SK-N-SH (cell line): ENCODE measurements around the gene TBC1D5. TPM values are rescaled to one million over a fixed set of nuclear protein-coding genes. Genes with fewer than 3 reads are reported as not detected.

ENCODE experiments used
- CTCF ChIA-PET: fragments of 300-600, 350-600 bp; formaldehyde crosslinking; extraction: SDS; loops from one replicate; lab custom pipeline; 2021; lab: Yijun Ruan, JAX
- POLR2A ChIA-PET: fragments of 350-600 bp; sonication (Branson Sonifier 250); formaldehyde crosslinking; extraction: SDS; loops from one replicate; lab custom pipeline; 2020; ENCODE audit warnings: antibody characterized with exemption, inconsistent platforms; lab: Yijun Ruan, JAX
- DNase-seq: peaks from one replicate; pipeline ENCODE4 v3.0.0; 2012
- H2AFZ ChIP-seq: fragments of 200-600 bp; sonication (generic); 2 replicates; pipeline ENCODE4 v1.8.1; 2016; ENCODE audit warnings: antibody characterized with exemption, mild to moderate bottlenecking, low read depth
- H3F3A ChIP-seq: fragments of 200-600 bp; sonication (generic); replicated peaks from 2 replicates; pipeline ENCODE3; 2016; ENCODE audit warnings: antibody characterized with exemption, mild to moderate bottlenecking; ENCODE audit not compliant: insufficient read depth
- H3K27ac ChIP-seq, 2 experiments: fragments of 200-500 bp in 1 of 2; fragments of 200-600 bp in 1 of 2; sonication (Bioruptor generic) in 1 of 2; sonication (generic), shearing (Covaris generic) in 1 of 2; 2 replicates each; pipeline versions ENCODE4 v1.5.1 to v1.6.1; 2014 to 2016; ENCODE audit warnings: low read depth in 2 of 2, inconsistent platforms in 1 of 2, low read length in 1 of 2, mild to moderate bottlenecking in 1 of 2, mixed read lengths in 1 of 2
- H3K27me3 ChIP-seq: fragments of 200-600 bp; sonication (generic), shearing (Covaris generic); 2 replicates; pipeline ENCODE4 v1.6.1; 2016; ENCODE audit warnings: mixed run types; ENCODE audit not compliant: insufficient read depth
- H3K36me3 ChIP-seq, 2 experiments: fragments of 200-500 bp in 1 of 2; fragments of 200-600 bp in 1 of 2; sonication (Bioruptor generic) in 1 of 2; sonication (generic) in 1 of 2; replicated peaks in 1 of 2; 2 replicates each; pipeline versions ENCODE3 to v1.5.1; 2014 to 2016; ENCODE audit warnings: low read length in 1 of 2, mild to moderate bottlenecking in 1 of 2; ENCODE audit not compliant: insufficient read depth in 2 of 2, control insufficient read depth in 1 of 2
- H3K4me1 ChIP-seq, 2 experiments: fragments of 200-500 bp in 1 of 2; fragments of 200-600 bp in 1 of 2; sonication (Bioruptor generic) in 1 of 2; sonication (generic), shearing (Covaris generic) in 1 of 2; 2 replicates each; pipeline versions ENCODE4 v1.5.1 to v1.6.1; 2014 to 2016; ENCODE audit warnings: low read depth in 1 of 2, low read length in 1 of 2, mixed run types in 1 of 2; ENCODE audit not compliant: insufficient read depth in 2 of 2, control insufficient read depth in 1 of 2
- H3K4me2 ChIP-seq: fragments of 200-600 bp; sonication (generic), shearing (Covaris generic); 2 replicates; pipeline ENCODE4 v1.6.1; 2017; ENCODE audit warnings: mixed run types
- H3K4me3 ChIP-seq, 2 experiments: fragments of 200-500 bp in 1 of 2; fragments of 200-600 bp in 1 of 2; sonication (Bioruptor generic) in 1 of 2; sonication (generic), shearing (Covaris generic) in 1 of 2; 2 replicates each; pipeline versions ENCODE4 v1.5.1 to v1.8.1; 2014 to 2016; ENCODE audit warnings: low read depth in 2 of 2, inconsistent platforms in 1 of 2, low read length in 1 of 2, mild to moderate bottlenecking in 1 of 2, mixed read lengths in 1 of 2, moderate library complexity in 1 of 2
- H3K79me2 ChIP-seq: fragments of 200-600 bp; sonication (generic); 2 replicates; pipeline ENCODE4 v1.8.1; 2017; ENCODE audit warnings: mild to moderate bottlenecking; ENCODE audit not compliant: insufficient read depth
- H3K9ac ChIP-seq: fragments of 200-600 bp; sonication (generic); 2 replicates; pipeline ENCODE4 v1.6.1; 2017; ENCODE audit warnings: mixed run types
- H3K9me2 ChIP-seq: fragments of 200-600 bp; sonication (generic); 2 replicates; pipeline ENCODE4 v1.6.1; 2017; ENCODE audit warnings: mixed run types
- H3K9me3 ChIP-seq: fragments of 200-600 bp; sonication (generic); 2 replicates; pipeline ENCODE4 v1.6.1; 2017; ENCODE audit warnings: mixed run types, mild to moderate bottlenecking, moderate library complexity
- H4K20me1 ChIP-seq: fragments of 200-600 bp; sonication (generic); 2 replicates; pipeline ENCODE4 v1.6.1; 2017; ENCODE audit warnings: mild to moderate bottlenecking, mixed run types; ENCODE audit not compliant: insufficient read depth
- CHD2 ChIP-seq: fragments of 150-350 bp; IDR thresholded peaks from 2 replicates; pipeline ENCODE4 v1.6.1; 2018; ENCODE audit warnings: low read length; ENCODE audit not compliant: partially characterized antibody
- ELF1 ChIP-seq: IDR thresholded peaks from 2 replicates; pipeline ENCODE4 v1.4.0; 2012
- EP300 ChIP-seq, 2 experiments: IDR thresholded peaks; 2 replicates each; pipeline versions ENCODE4 v1.4.0 to v1.6.1; 2012; ENCODE audit warnings: borderline replicate concordance in 1 of 2, low read depth in 1 of 2, low read length in 1 of 2
- EZH2phosphoT487 ChIP-seq: fragments of 200-600 bp; sonication (generic); IDR thresholded peaks from 2 replicates; pipeline ENCODE4 v1.6.1; 2017; ENCODE audit warnings: low read depth, mixed run types, mild to moderate bottlenecking, antibody characterized with exemption, moderate library complexity, borderline replicate concordance
- FOXJ3 ChIP-seq: sonication (generic); formaldehyde crosslinking; IDR thresholded peaks from 2 replicates; pipeline ENCODE4 v1.5.1; 2020; ENCODE audit warnings: mild to moderate bottlenecking, missing genetic modification reagents
- FOXM1 ChIP-seq: IDR thresholded peaks from 2 replicates; pipeline ENCODE4 v1.4.0; 2012; ENCODE audit warnings: low read depth, mild to moderate bottlenecking
- GABPA ChIP-seq: IDR thresholded peaks from 2 replicates; pipeline ENCODE4 v1.4.0; 2012; ENCODE audit warnings: low read depth, mild to moderate bottlenecking
- GATA2 ChIP-seq: sonication (generic); formaldehyde crosslinking; IDR thresholded peaks from 2 replicates; pipeline ENCODE4 v1.5.0; 2020; ENCODE audit warnings: mild to moderate bottlenecking, missing genetic modification reagents
- JUND ChIP-seq: IDR thresholded peaks from 2 replicates; pipeline ENCODE4 v1.4.0; 2012
- MEF2A ChIP-seq: IDR thresholded peaks from 2 replicates; pipeline ENCODE4 v1.4.0; 2012; ENCODE audit warnings: low read depth, borderline replicate concordance
- MXI1 ChIP-seq: IDR thresholded peaks from 2 replicates; pipeline ENCODE4 v1.6.1; 2012; ENCODE audit warnings: mild to moderate bottlenecking, low read depth, low read length, improper control_type of control experiment
- NFIC ChIP-seq: IDR thresholded peaks from 2 replicates; pipeline ENCODE4 v1.4.0; 2012; ENCODE audit warnings: borderline replicate concordance
- POLR2AphosphoS5 ChIP-seq: IDR thresholded peaks from 2 replicates; pipeline ENCODE4 v1.6.1; 2012; ENCODE audit warnings: low read depth, low read length
- RCOR1 ChIP-seq: fragments of 150-350 bp; IDR thresholded peaks from 2 replicates; pipeline ENCODE4 v1.6.1; 2017; ENCODE audit warnings: antibody characterized with exemption, low read length
- RFX5 ChIP-seq: IDR thresholded peaks from 2 replicates; pipeline ENCODE4 v1.6.1; 2012; ENCODE audit warnings: mild to moderate bottlenecking, improper control_type of control experiment, low read length
- RXRA ChIP-seq: IDR thresholded peaks from 2 replicates; pipeline ENCODE4 v1.4.0; 2012; ENCODE audit warnings: low read depth, mild to moderate bottlenecking, borderline replicate concordance
- SMC3 ChIP-seq: IDR thresholded peaks from 2 replicates; pipeline ENCODE4 v1.6.1; 2012; ENCODE audit warnings: low read depth, low read length, improper control_type of control experiment
- TAF1 ChIP-seq: IDR thresholded peaks from 2 replicates; pipeline ENCODE4 v1.6.1; 2012; ENCODE audit warnings: low read depth, mild to moderate bottlenecking, low read length, moderate library complexity, borderline replicate concordance
- TCF12 ChIP-seq: IDR thresholded peaks from 2 replicates; pipeline ENCODE4 v1.4.0; 2012
- TEAD4 ChIP-seq: IDR thresholded peaks from 2 replicates; pipeline ENCODE4 v1.4.0; 2012; ENCODE audit warnings: mild to moderate bottlenecking, borderline replicate concordance; ENCODE audit not compliant: insufficient read depth
- WGBS: methylation state at CpG from one replicate; pipeline ENCODE4 v1.1.6; 2017; ENCODE audit warnings: low lambda C conversion rate; 5-methylcytosine and 5-hydroxymethylcytosine counted together
- polyA plus RNA-seq, 3 experiments: library from polyadenylated mRNA; depleted of rRNA; stranded (reverse); fragments of >200 nt; gene quantifications; 2 replicates each; pipeline ENCODE4 v1.2.3, GENCODE V29; 2012
- TF ChIP-seq, protein P1 (sequence below): fragments of 200-600 bp; sonication (generic); IDR thresholded peaks from 2 replicates; pipeline ENCODE4 v1.6.1; 2017; ENCODE audit warnings: antibody characterized with exemption, mild to moderate bottlenecking, moderate library complexity
- TF ChIP-seq, protein P2 (sequence below): IDR thresholded peaks from 2 replicates; pipeline ENCODE4; 2012
- TF ChIP-seq, protein P3 (sequence below): IDR thresholded peaks from 2 replicates; pipeline ENCODE4 v1.4.0; 2012; ENCODE audit warnings: low read depth, borderline replicate concordance

TBC1D5 gene
- polyA plus RNA-seq, 1 of the 3 experiments (the other 2 are of a cell fraction), result 19.5 TPM

DNA sequence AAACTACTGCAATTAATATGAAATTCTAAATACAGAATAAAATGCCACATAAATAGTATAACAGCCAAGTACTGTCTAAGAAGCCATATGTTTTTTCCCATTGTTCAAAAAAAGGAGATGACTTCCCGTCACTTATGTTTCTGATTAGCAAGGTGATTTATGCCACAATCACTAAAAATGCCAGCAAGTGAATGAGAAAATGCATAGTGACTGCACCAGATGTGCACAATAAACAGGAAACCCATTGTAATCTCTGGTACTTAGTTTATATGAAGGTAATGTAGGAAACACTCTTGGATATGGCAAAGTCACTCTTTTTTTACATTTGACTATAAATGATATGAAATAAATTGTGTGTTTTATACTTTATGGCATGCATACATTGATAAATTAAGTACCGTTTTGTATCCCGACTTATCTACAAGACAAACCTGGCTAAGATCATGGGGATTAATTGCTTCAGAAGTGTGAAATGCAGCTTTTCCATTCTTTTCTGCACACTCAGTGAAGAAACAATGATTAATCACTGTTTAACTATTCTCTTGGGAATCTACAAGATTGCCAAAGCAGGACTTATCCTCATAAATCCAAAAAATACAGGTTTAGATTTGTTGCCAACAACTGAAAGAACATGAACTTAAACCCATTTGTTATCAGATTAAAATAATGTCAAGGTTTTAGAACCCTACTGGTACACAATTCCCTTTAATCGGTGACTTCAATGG is 164.5 kb downstream of the TBC1D5 start:
- peak; percentile 35 for DNase-seq
- Histone ChIP-seq H2AFZ (no peak overlapping the region), H3K9ac (no peak overlapping the region), H3K4me2 (no peak overlapping the region), H3K79me2 (no peaks in the 10 kb centered on the region), H3K27ac (peak overlapping the region; percentile 2 to 97; a peak in 3 of 4 replicates), H3K27me3 (no peaks in the 10 kb centered on the region), H4K20me1 (no peaks in the 10 kb centered on the region), H3K4me1 (peaks cover 13% of the 10 kb centered on the region in 2 experiments; a peak in 2 of 4 replicates), H3K9me3 (no peaks in the 10 kb centered on the region), H3K9me2 (no peaks in the 10 kb centered on the region), H3K36me3 (peaks cover 0 to 3% of the 10 kb centered on the region in 2 experiments), H3K4me3 (no peak overlapping the region), H3F3A (no peaks in the 10 kb centered on the region)
- TF ChIP-seq TAF1 (no peak), EZH2phosphoT487 (no peak), GABPA (no peak), RFX5 (no peak), MXI1 (no peak), EP300 (IDR thresholded peaks at IDR 0.05; ENCODE audit: borderline replicate concordance in 1 of 2, low read depth in 1 of 2, low read length in 1 of 2) (peak in 1 of 2 experiments; percentile 97; a peak in 2 of 4 replicates), GATA2 (CRISPR knock-in tag) (peak; percentile 70), POLR2AphosphoS5 (peak; percentile 54; the same call in 1 of the 2 replicates), FOXM1 (no peak), FOXJ3 (peak; percentile 87), ELF1 (no peak), TEAD4 (no peak), TCF12 (peak; percentile 84), CHD2 (peak; percentile 82), RCOR1 (peak; percentile 94), JUND (0 out of 2 replicates have a peak, but pooled peaks have one; percentile 3), SMC3 (no peak), NFIC (no peak), RXRA (no peak), MEF2A (no peak)
- TF ChIP-seq, protein P1, sequence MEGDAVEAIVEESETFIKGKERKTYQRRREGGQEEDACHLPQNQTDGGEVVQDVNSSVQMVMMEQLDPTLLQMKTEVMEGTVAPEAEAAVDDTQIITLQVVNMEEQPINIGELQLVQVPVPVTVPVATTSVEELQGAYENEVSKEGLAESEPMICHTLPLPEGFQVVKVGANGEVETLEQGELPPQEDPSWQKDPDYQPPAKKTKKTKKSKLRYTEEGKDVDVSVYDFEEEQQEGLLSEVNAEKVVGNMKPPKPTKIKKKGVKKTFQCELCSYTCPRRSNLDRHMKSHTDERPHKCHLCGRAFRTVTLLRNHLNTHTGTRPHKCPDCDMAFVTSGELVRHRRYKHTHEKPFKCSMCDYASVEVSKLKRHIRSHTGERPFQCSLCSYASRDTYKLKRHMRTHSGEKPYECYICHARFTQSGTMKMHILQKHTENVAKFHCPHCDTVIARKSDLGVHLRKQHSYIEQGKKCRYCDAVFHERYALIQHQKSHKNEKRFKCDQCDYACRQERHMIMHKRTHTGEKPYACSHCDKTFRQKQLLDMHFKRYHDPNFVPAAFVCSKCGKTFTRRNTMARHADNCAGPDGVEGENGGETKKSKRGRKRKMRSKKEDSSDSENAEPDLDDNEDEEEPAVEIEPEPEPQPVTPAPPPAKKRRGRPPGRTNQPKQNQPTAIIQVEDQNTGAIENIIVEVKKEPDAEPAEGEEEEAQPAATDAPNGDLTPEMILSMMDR, result no peak
- TF ChIP-seq, protein P2, sequence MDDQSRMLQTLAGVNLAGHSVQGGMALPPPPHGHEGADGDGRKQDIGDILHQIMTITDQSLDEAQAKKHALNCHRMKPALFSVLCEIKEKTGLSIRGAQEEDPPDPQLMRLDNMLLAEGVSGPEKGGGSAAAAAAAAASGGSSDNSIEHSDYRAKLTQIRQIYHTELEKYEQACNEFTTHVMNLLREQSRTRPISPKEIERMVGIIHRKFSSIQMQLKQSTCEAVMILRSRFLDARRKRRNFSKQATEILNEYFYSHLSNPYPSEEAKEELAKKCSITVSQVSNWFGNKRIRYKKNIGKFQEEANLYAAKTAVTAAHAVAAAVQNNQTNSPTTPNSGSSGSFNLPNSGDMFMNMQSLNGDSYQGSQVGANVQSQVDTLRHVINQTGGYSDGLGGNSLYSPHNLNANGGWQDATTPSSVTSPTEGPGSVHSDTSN, result peak; percentile 69; the same call in 1 of the 2 replicates
- TF ChIP-seq, protein P3, sequence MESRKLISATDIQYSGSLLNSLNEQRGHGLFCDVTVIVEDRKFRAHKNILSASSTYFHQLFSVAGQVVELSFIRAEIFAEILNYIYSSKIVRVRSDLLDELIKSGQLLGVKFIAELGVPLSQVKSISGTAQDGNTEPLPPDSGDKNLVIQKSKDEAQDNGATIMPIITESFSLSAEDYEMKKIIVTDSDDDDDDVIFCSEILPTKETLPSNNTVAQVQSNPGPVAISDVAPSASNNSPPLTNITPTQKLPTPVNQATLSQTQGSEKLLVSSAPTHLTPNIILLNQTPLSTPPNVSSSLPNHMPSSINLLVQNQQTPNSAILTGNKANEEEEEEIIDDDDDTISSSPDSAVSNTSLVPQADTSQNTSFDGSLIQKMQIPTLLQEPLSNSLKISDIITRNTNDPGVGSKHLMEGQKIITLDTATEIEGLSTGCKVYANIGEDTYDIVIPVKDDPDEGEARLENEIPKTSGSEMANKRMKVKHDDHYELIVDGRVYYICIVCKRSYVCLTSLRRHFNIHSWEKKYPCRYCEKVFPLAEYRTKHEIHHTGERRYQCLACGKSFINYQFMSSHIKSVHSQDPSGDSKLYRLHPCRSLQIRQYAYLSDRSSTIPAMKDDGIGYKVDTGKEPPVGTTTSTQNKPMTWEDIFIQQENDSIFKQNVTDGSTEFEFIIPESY, result no peak
- WGBS, result 36% methylated on average over 4 of the region's 4 CpGs
- CTCF ChIA-PET, result interaction anchor here (1.2 kb wide), 2 partner anchors 11 to 263 kb away, joined by 3 read pairs; no protein-coding TSS in a partner anchor
- POLR2A ChIA-PET, result no interaction called here
